Cortex of kidney (tissue), 1 donor: ENCODE results near the gene SRP14.
"Not testable (repeated sequence)": the region's sequence is repeated elsewhere in the genome, so short reads cannot be mapped to it uniquely, and the experiment has no call there.

ENCODE experiments used
- DNase-seq: peaks from one replicate; lab custom pipeline; 2025; lab: John Stamatoyannopoulos, UW

SRP14 gene

GRCh38 chr15:40050788-40051470 lies 11.9 kb upstream of the SRP14 start:
- no peak for DNase-seq

GRCh38 chr15:40048926-40049475 lies 10.0 kb upstream of the SRP14 start:
- no peak for DNase-seq

- no peak for DNase-seq
Observed at GRCh38 chr15:40048211-40048792, 9.3 kb upstream of the SRP14 start.

- DNase-seq = no peak
Observed at GRCh38 chr15:40047415-40048210, 8.6 kb upstream of the SRP14 start.

- DNase-seq = no peak
Observed at GRCh38 chr15:40046721-40047414, 7.9 kb upstream of the SRP14 start.

GRCh38 chr15:40045572-40046217 lies 6.7 kb upstream of the SRP14 start:
- no peak for DNase-seq

- no peak for DNase-seq
Observed at GRCh38 chr15:40044717-40045571, 6.0 kb upstream of the SRP14 start.

GRCh38 chr15:40043927-40044716 lies 5.1 kb upstream of the SRP14 start:
- no peak for DNase-seq

GRCh38 chr15:40042791-40043320 lies 3.9 kb upstream of the SRP14 start:
- DNase-seq = no peak

- DNase-seq = no peak
Observed at GRCh38 chr15:40040770-40041169, 1.8 kb upstream of the SRP14 start.

- DNase-seq = no peak
Observed at GRCh38 chr15:40040293-40040635, 1.3 kb upstream of the SRP14 start.

GRCh38 chr15:40038275-40038637 lies 725 bp downstream of the SRP14 start:
- no peak for DNase-seq

GRCh38 chr15:40037721-40038120 lies 1.3 kb downstream of the SRP14 start:
- DNase-seq = no peak

- DNase-seq = not testable (repeated sequence)
Observed at GRCh38 chr15:40035182-40035581, 3.8 kb downstream of the SRP14 start.

- DNase-seq = no peak
Observed at GRCh38 chr15:40034186-40034946, 4.6 kb downstream of the SRP14 start.

GRCh38 chr15:40032125-40032839 lies 6.7 kb downstream of the SRP14 start:
- DNase-seq = no peak

- DNase-seq = no peak
Observed at GRCh38 chr15:40031300-40031699, 7.7 kb downstream of the SRP14 start.
